ENCODE data around the gene KLHL21.
"Not testable (repeated sequence)": the region's sequence is repeated elsewhere in the genome, so short reads cannot be mapped to it uniquely, and the experiment has no call there.

The KLHL21 gene

DNA sequence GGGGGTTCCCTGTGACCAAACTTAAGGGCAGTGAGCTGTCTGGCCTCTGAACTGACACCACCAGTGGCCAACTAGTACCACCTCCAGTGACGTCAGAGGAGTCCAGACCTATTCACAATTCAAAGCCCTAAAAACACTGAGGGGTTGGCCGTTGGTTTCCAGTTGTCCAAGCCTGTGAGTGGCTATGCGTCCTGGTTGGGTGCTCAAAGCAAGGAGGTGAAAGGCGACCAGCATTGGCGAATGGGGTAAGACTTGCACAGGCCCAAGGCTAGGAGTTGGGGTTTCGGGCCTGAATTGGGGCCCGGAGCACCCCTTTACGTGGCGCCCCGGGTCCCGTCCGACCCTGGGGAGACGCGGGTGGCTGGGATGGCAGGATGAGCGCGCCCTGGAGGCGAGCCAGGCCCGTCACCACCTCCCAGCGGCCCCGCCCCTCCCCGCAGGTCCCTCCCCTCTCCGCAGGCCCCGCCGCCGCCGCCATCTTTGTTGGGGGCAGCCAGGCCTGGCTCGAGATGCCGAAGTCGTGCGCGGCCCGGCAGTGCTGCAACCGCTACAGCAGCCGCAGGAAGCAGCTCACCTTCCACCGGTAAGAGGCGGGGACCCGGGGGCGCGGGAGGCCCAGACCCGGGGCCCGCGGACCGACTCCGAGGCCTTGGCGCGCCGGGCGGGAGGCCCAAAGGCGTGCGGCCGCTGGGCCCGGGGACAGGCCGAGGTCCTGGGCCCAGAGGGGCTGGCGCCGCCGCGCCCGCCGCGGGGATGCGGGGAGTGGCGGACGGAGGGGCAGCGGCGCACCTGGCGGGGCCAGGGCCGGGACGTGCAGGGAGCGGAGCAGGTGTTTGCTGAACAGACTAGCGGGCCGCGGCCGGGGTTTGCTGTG, 22.3 kb upstream of the KLHL21 start, which contains the start of gene THAP3:
TSS of gene THAP3 (plus strand) at position 159 of the 874 bp plus-strand sequence. CDS start at position 510, 351 bp downstream.
- DNase-seq, result peak; percentile 24

DNA sequence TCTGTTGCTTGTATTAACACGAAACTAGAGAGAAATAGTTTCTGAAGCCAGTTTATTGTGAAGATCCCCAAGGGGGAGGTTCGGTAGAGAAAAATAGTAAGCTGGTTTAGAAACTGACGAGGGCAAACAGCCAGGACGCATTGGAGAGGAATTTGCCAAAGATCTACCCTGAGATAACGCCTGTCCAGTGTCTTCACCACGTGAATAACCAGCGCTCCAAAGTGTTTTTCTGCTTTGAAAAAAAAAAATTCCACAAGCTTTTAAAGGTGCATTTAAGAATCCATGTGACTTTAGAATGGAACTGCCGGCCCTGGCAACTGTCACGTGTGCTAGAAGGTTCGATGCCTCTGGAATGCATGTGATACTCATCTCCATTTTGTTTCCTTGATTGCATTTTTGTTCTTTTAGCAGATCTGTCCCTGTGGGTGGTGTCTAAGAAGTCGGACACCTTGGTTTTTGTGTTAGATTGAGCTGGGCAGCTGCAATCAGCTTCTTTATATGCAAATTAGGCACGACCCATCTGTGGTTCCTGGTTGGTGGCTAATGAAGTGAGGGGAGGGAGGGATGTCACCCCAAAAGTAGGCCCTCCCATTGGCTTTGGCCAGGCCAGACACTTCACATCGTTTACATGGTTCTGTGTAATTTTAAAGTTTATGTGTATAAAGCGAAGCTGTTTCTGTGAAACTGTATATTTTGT, 20.7 kb upstream of the KLHL21 start:
- DNase-seq, result no peak

DNA sequence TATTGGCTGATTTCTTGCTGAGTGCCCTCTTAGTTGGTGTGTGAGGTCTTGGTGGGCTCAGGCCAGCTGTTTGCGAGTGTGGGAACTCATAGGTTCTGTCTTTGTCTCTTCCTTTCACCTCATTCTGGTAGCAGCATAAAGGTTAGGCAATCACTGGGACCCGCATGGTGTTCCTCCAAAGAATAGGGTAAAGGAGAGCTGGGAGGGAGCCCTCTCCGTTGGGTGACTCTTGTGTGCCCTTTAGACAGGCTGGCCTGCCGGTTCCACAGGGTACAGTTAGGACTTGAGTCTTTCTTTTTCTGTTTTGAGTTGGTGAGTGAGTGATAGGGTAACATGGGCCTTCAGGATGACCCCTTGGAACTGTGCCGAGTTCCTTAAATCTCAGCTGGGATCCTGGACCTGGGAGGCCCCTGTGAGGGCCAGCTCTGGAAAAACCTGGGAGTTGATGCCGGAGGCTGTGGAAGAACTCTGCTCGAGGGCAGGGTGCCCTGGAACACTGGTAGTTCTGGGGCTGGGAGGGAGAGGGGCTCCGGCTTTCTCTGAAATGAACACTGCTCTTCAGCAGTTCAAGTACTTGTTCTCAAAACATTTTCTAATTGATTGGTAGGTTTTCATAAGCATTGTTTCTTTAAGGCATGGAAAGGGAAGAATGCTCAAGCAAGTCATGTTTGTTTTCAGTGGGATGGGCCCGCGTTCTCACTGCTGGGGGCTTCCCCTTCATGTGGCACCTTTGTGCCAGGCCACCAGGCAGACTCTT, 19.9 kb upstream of the KLHL21 start:
- DNase-seq, result no peak

DNA sequence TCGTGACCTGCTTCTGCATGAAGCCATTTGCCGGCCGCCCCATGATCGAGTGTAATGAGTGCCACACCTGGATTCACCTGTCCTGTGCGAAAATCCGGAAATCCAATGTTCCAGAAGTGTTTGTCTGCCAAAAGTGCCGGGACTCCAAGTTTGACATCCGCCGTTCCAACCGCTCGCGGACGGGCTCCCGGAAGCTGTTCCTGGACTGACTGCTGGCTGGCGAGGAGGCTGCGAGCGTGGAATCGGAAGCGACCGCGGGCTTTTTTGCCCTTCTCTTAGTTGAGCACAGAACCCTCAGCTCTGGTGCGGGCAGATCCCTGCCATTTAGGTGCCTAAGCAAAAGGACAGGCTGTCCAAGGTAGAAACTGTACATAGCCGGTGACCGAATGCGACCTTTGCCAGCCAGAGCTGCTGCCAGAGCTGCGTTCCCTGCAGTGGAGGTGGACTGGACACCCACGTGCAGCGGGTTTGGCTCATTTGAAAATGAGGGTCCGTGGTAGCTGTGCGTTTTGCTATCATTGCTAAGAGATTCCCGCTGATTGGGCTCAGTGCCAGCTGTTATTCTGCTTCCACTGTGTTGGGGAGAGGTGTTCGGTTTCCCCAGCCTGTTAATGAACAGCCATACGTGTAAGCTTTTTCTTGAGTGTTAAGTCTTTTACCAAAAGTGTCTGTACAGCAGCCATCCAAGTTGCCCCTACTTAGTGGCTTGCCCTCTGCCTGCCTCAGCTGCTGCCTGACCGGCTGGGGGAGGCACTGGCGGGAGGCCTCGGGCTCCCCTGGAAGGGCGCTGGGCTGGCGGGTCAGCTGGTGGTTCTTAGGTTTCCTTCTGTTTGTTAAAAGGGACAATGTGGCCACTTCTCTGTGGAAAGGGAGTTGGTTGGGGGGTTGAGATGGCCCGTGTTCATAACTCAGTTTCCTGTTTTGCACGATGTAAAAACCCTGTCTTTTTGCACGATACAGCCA, 19.0 kb upstream of the KLHL21 start:
- DNase-seq, result no peak

DNA sequence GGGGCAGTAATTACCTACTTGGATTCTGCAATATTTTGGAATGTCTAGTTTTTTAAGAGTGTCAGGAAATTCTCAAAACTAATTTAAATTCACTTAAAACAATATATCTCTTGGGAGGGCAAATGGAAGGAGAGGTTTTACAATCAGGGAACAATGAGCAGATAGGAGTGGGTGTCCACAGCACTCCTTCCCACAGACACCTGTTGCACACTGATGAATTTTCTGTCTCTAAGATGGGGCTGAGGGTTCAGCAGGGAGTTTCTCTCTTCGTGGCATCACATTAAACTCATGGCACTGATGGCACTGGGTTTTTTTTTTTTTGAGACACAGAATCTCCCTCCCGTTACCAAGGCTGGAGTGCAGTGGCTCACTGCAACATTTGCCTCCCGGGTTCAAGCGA, 16.4 kb upstream of the KLHL21 start:
- DNase-seq, result no peak

DNA sequence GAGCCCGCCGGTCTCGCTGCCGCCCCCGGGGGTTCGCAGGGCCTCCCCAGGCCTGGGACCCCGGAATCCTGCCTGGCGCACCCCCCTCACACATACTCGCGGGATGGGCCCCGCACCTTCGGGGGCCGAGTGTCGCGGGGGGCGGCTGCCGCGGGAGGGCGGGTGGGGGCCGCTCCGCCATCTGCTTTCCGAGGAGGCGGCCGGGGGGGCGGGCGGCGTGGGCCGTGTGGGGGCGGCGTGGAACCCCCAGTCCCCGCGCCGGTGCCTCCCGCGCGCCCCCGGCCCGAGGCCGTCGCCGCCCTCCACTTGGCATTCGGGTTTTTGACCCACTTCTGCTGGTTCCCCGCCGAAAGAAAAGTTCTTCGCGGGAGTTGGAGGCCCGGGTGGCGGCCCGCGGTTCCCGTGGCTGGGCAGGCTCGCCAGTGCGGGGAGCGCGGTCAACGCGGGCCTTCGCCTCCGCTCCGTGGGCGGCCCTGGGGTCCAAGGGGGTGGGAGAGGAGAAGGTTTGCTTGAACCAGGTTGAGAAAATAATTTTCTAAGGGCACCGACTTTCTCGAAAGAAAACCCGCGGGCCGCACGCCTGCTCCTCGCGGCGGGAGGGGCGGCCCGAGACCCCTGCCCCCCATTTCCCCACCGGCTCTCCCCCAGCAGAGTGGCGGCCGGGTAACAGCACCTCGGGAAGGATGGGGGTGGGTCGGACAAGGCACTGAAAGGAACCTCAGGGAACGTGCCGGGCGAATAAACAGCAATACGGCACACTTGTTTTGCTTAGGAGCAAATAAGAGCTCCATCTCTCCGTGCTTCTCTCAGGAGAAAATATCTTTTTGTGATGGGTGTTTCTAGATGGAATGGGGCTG, 12.5 kb upstream of the KLHL21 start:
- DNase-seq, result no peak

DNA sequence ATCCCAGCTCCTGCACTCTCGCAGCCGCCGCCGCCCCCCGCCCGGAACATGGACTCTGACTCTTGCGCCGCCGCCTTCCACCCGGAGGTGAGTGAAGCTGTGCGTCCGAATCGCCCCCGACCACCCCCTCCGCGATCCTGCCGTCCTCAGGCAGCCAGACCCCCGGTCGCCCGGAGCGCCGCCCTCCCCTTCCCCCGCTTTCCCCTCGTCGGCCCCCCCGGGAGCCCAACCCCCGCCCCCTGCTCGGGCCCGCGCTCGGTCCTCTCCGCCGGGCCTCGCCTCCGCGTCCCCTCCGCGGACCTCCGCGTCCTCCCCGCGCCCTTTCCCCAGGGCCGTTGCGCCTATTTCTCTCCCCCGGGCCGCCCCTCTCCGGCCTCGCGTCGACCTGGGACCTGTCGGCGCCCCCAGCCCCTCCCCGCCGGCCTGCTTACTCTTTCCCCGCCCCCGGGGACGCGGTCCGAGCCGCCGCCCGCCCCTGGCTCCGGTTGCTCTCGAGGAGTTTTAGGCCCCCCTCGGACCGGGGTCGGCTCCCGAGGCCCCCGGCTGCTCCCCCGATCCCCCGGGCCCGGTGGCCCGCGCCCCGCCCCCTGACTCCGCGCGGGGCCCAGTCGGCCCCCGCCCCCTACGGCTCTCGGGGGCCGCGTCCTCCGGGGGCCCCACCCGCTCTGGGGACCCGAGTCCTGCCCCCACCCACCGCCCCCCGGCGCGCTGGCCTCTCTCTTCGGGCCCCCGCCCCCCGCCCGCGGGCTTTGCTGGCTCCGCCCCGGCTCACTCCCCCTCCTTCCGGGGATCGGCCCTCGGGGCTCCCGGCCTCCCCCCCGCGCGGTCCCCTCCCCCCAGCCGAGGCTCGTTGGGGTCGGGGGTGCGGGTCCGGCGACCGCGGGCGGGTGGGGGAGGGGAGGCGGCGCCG, 11.6 kb upstream of the KLHL21 start:
- no peak for DNase-seq

DNA sequence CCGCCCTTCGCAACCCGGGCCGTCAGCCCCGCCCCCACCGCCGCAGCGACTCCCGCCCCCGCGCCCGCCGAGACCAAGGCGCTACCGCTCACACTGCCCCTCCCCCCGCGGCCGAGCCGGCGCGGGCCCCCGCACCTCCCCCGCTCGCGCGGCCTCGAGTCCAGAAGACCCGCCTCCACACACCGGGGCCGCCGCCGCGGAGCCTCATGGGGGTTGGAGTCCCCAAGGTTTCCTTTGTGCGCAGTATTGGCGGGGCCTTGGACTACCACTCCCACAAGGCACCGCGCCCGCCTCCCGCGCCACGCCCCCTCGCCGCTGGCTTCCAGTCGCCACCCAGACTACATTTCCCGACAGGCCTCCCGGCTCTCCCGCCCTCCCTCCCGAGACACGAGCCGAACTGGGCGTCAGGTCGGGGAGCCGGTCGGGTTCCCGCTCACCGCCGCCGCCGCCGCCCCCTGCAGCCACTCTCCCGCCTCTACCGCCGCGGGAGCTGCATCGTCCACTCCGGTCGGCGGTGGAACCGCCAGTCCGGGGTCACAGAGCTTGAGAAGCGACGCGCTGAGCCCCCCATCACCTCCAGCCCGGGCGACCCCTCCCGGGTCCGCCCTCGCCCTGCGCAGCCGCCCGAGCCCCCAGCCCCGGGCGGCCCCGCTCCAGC, 10.8 kb upstream of the KLHL21 start, which contains the start of gene PHF13:
TSS of gene PHF13 (plus strand) at position 371 of the 658 bp plus-strand sequence. CDS start 336 bp downstream, outside the sequence.
- DNase-seq, result peak; percentile 96

DNA sequence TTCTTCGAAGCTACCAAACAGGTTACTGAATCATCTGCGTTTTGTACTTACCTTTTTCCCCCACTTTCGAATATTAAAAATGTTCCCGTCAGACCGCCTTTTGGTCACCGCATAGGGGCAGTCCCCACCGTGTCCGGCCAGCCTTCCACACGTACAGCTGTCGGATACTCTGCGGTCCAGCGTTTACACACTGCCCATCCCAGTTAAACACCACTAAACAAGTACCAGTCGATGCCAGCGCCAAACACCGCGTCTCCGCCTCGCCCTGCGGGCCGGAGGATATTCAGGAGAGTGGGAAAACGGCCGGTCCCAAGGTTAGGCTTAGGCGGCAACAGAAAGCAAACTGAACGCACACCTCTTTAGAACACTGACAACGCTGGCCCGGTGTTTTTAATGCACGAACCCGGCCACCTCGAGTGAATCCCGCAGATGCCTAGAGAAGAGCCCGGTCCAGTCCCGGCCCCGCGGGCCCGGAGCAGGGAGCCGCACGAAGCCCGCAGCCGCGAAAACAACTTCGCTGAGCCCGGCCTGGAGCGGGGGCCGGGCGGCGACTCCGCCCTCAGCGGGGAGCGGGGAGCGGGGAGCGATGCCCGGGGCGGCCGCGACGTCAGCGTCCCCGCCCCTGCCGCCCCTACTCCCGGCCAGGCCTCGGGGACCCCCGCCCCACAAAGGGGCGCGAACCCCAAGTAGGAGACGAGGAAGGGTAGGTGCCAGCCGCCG, 10.1 kb upstream of the KLHL21 start:
- DNase-seq, result no peak

DNA sequence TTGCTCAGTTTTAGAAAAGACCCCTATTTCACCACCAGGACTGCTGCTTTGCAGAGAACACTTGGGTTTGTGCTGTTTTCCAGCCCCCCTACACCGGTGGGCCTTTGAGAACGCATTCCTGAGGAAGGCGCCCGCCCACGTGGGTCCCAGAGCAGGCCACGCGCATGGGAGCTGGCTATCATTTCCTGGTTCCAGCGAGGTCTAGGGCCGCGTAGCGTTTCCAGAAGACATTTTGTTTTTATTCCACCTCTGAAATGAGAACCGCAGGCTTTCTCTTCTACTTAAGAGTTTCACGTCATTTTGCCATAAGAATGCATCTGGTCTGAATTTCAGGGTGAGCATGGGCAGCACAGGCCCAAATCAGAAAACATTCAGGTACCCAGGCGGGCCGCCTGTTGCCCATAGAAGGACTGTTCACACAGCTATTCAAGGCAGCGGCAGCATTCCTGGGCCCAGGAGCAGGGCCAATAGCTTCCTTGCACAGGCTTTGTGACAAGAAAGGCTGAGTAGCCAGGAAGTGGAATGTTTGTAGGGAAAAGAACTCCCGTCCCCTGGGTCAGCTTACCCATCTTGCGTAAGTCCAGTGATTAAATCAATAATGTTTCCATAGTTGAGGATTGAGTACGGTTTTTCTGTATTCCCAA, 1.4 kb upstream of the KLHL21 start:
- peak; percentile 61 for DNase-seq

DNA sequence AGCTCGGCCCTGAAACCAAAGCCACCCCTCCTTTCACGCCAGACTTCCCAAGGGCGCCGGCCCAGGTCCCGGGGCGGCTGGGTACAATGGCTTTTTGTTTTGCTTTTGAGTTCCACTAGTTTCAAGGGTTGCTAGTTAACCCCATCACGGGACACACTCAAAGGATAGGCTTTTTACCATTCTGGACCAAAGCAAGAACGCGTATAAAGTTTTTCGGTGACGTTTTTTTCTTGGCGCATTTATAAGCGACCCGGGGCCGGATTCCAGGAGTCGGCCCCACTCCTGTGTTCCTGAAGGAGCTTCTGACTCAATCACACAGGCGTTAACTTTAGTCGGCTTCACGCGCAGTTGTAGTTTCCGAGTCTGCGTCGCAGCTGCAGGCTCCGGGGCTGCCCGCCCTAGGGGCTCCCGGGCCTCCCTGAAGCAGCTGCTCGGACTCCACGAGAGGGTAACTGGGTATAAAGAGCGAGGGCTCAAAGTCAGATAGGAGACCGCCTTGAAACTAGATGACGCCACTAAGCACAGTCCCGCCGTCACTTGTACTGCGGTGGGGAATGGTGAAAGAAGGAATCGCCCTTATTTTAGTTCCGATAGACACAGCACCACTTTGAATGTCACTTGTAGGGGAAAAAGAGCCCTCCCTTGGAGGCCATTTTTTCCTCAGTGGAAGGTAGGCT, 707 bp upstream of the KLHL21 start:
- DNase-seq, result peak; percentile 65

DNA sequence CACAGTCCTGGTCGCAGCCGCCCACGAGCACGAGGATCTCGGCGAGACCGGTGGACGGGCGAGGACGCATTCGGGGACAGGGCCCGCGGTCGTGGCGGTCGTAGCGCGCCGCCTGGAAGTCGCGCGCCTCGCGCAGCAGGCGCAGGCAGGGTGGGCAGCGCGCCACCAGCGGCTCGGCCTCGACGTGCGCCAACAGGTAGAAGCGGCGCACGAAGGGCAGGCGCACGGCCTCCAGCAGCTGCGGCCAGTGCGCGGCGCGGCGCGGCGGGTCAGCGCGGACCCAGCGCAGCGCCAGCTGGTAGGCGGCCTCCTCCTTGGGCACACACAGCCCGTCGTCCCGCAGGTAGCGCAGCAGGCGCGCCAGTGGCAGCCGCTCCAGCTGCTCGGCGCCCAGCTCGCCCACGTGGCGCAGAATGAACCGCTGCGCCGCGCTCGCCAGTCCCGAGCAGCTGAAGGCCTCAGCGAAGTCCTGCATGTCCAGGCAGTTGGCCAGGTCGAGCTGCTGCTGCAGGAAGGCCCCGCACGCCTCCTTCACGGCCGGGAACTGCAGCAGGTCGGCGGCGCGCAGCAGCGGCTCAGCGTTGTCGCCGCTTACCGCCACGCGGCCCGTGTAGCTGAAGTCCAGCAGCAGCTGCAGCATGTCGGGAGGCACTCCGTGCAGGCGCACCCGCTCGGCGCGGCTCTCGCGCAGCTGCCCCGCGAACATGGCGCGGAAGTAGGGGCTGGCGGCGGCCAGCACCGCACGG, 573 bp downstream of the KLHL21 start:
- DNase-seq, result no peak

DNA sequence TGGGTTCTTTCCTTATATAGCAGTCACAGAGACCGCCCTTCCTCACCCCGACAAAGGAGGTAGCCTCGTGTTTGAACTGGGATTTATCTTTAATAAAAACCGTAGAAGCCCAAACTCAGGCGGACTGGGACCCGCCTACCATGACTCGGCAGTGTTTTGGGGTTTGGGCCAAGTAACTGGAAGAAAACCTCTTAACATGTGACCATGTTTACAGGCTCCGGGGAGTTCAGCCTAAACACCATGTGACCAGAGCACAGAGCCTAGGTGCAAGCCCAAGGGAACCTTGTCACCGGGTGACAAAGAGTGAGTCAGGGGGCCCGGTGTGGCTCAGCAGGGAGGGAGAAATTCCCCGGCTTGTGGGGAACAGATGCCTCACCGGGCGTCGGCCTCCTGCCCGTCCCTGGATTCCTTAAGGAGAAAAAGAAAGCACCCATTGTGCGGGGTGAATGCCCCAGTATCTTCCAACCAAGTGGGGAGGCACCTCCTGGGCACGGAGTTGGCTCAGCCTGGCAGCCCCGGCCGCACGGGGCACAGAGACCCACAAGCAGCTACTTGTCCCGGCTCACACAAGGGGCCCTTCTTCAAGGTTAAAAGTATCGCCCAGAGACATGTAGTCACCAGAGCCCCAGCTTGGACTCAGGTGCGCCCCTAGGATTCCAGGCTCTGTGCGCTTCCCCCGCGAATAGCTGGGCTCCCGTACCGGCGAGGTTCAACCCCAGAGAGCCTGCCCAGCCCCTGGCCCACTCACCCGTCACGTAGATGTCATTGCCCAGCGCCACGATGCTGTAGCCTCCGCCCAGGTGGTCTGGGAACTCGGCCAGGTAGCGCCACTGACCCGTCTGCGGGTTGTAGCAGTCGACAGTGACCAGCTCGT, 1.4 kb downstream of the KLHL21 start:
- DNase-seq, result peak; percentile 80

DNA sequence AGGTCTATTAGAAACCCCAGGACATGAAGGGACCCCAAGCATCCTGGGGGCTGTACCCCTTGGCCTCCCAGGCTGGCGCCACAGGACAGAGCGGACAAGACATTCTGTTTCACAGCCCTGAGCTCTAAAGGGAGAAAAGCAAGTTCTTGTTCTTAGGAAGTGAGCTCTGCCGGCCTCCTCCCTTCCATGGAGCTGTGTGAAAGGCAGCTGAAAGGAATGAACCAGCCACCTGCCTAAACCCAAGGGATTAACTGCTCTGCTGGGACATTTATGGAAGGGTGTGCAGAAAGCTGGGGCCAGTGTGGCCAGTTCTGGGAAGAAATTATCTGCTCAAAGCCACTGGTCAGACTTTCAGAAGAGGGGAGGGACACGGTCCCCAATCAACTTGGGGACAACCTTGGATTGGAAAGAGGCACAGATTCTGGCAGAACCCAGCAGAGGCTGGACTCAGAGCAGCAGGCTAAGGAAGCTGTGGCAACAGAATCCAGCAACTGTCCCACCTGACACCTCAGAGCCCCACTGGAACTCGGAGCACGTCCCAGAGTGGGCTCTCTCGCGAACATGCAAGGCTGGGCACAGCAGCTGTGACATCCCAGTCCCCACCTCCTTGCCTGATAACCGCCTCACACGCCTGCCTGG, 2.1 kb downstream of the KLHL21 start:
- DNase-seq, result no peak

DNA sequence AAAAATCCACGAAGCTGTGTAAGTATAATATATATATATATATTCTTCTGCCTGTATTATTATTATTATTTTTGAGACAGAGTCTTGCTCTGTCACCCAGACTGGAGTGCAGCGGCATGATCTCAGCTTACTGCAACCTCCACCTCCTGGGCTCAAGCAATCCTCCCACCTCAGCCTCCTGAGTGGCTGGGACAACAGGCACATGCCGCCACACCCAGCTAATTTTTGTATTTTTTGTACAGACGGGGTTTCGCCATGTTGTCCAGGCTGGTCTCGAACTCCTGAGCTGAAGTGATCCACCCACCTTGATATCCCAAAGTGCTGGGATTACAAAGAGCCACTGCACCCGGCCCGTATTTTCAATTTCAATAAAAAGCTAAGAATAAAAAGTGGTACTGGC, 2.7 kb downstream of the KLHL21 start:
- not testable (repeated sequence) for DNase-seq
